Stimulated activated CD4-positive, alpha-beta T cell treated with anti-CD3 and anti-CD28 coated beads, Interleukin-2, amount 100 ng/mL, for 4 hours (primary cell): Measurements from ENCODE around the gene OSBPL5.

Experiments
- DNase-seq: peaks from one replicate; pipeline ENCODE4 v3.0.0-alpha.2; 2020; ENCODE audit warnings: low read depth

The OSBPL5 gene

DNA sequence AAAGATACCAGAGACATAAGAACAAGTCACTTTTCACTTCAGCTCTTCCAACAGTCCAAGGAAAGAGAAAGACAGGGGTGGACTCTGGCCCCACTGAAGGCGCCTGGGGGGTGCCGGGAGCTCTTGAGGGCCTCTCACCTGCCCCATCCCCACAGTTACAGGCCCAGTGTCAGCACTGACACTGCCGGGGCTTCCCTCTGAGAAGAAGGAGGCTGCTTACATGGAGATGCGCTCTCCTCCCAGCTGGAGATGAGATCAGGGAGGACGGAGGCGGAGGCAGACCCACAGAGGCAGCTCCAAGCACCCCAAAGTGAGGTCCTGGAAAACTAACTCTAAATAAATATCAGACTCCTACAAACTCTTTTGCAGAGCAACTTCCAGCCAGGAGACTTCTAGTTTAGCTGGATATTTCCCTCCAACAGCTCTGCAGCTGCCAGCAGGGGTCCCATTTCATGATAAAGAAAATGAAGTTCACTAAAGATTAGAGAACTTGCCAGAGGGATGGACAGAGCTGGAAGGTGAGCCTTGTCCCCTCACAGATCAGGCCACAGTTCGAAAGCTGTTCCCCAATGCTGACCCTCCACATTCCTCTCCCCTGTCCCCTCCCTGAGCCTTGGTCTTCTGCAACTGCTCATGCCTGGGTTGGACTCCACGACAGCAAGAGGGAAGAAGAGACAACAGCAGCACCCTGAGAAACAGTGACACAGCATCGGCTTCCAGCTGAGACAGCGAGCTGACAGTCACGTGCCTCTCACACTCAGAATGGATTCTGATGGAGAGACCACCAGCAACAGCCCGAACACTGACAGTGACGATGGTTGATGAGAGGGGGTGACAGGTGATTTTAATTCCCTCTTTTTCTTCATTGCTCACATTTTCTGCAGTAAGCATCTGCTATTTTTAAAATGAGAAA lies 113.7 kb downstream of the OSBPL5 start:
- no peak for DNase-seq

- DNase-seq = no peak
Measured at GRCh38 chr11:3050386-3051195, 114.5 kb downstream of the OSBPL5 start.

GRCh38 chr11:3049430-3050243 lies 115.5 kb downstream of the OSBPL5 start:
- peak; percentile 43 for DNase-seq

DNA sequence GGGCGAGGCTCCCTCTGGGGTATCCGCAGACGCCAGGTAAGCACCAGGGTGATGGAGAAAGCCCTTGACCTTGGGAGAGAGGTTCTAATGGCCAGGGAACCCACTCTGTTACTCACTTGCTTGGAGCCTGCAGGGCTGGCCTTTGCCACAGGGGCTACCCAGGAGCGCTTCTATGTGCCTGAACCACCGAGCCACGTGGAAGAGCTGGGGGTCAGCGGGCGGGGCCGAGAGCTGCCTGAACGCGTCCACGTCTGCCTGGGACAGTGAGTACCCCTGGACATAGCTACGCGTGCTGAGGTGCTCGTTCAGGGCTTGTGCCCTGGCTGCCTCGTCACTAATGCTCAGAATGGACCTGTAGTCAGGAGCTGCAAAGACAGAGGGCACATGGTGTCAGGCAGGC lies 117.5 kb downstream of the OSBPL5 start:
- no peak for DNase-seq

- DNase-seq = no peak
Measured at GRCh38 chr11:3046641-3047040, 118.5 kb downstream of the OSBPL5 start.

GRCh38 chr11:3046190-3046589 lies 118.9 kb downstream of the OSBPL5 start:
- DNase-seq = no peak

- DNase-seq = no peak
Measured at GRCh38 chr11:3044915-3045314, 120.2 kb downstream of the OSBPL5 start.

DNA sequence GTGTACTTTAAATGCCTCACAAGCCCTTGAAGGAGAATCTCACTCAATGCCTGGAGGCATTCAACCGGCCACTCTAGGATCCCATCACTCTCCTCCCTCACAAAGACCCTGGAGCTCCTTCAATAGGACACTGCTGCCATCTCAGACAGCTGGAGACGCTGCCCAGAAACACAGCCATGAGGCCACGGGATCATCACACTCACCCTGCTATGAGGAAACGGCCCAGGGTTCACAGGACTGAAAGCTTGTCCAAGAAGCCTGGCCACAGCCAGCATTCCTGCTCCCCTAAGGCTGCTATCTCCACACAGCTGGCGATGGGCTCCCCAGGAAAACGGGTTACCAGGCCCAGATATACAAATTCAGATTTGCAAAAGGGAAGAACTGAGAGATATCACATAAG lies 121.1 kb downstream of the OSBPL5 start:
- no peak for DNase-seq

DNA sequence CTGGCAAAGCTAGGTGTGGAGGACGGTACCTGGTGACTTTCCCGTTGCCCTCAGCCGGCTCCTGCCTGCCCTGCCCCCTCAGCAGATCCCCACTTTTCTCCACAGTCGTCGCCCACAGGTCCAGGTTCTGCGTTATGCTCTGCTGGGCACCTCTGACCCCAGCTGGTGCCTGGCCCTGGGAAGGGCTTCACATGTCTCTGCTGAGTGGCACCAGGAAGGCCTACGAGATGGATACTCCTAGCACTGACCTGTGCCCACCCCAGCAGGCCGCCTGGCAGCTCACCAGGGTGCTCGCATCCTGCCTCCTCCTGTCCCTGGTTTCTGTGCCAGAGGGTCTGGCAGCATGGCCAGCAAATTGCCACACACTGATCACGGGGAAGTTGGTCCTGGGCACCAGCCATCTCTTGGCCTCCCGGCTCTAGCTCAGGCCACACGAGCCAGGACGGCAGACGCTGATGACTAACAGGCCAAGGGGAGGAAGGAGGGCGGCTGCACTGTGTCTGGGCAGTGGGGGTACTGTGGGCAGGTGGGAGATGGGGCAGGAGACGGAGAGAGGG lies 121.7 kb downstream of the OSBPL5 start:
- DNase-seq = no peak

GRCh38 chr11:3042496-3043314 lies 122.4 kb downstream of the OSBPL5 start:
- no peak for DNase-seq

- DNase-seq = no peak
Measured at GRCh38 chr11:3041699-3042441, 123.2 kb downstream of the OSBPL5 start.

- no peak for DNase-seq
Measured at GRCh38 chr11:3040881-3041280, 124.2 kb downstream of the OSBPL5 start.

DNA sequence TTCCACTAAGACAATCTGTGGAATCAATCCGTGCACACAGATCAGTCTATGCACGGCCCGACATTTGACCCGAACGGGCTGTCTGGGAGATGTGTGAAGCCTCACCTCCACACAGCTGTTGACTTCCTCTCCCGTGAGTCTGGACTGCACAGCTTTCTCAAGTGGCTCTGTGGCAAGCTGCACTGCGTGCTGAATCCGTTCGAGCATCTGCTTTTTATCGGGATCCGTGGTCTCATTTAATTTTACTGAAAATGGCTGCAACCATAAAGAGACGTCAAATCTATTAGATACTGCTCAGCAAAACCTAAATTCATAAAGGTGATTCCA lies 127.2 kb downstream of the OSBPL5 start:
- no peak for DNase-seq
